ENCODE data around the gene KCNF1.

DNA sequence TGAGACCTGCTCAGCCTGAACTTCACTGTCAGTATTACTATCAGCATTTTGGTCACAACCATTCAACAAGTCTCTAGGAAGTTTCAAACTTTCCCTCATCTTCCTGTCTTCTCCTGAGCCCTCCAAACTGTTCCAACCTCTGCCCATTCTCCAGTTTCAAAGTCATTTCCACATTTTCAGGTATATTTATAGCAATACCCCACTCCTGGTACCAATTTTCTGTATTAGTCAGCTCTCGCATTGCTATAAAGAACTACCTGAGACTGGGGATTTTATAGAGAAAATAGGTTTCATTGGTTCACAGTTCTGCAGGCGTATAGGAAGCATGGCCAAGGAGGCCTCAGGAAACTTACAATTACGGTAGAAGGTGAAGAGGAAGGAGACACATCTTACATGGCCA is 27.3 kb downstream of the KCNF1 start:
- TF ChIP-seq, protein P1, sequence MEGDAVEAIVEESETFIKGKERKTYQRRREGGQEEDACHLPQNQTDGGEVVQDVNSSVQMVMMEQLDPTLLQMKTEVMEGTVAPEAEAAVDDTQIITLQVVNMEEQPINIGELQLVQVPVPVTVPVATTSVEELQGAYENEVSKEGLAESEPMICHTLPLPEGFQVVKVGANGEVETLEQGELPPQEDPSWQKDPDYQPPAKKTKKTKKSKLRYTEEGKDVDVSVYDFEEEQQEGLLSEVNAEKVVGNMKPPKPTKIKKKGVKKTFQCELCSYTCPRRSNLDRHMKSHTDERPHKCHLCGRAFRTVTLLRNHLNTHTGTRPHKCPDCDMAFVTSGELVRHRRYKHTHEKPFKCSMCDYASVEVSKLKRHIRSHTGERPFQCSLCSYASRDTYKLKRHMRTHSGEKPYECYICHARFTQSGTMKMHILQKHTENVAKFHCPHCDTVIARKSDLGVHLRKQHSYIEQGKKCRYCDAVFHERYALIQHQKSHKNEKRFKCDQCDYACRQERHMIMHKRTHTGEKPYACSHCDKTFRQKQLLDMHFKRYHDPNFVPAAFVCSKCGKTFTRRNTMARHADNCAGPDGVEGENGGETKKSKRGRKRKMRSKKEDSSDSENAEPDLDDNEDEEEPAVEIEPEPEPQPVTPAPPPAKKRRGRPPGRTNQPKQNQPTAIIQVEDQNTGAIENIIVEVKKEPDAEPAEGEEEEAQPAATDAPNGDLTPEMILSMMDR (IDR thresholded peaks at IDR 0.05) = no peak
- no peak for TF ChIP-seq POLR2A (IDR thresholded peaks at IDR 0.05)
